SIG-M5 treated with dmso at 0.1 percent for 504 hours (cell line): ENCODE results near the gene TGDS.
A peak's percentile ranks its signal among the peaks of the same experiment; 100 is the strongest.

Experiments used
- DNase-seq: peaks from one replicate; lab custom pipeline; 2025; ENCODE audit not compliant: unreplicated experiment; lab: John Stamatoyannopoulos, UW

The TGDS gene

GRCh38 chr13:94601446-94602431 is 5.8 kb upstream of the TGDS start, which contains the start of gene GPR180:
Gene GPR180 (plus strand): TSS chr13:94601857. CDS start chr13:94601928, 71 bp downstream.
- peak; percentile 100 for DNase-seq

- no peak for DNase-seq
These were observed 3.9 kb upstream of the TGDS start for GRCh38 chr13:94599877-94600276.

GRCh38 chr13:94598281-94598680 is 2.3 kb upstream of the TGDS start:
- no peak for DNase-seq

- no peak for DNase-seq
These were observed 621 bp upstream of the TGDS start for GRCh38 chr13:94596575-94596971.

GRCh38 chr13:94595001-94595949 is 677 bp downstream of the TGDS start:
- DNase-seq: peak; percentile 61

- no peak for DNase-seq
These were observed 5.2 kb downstream of the TGDS start for GRCh38 chr13:94590744-94591143.

GRCh38 chr13:94588541-94588940 is 7.4 kb downstream of the TGDS start:
- DNase-seq: no peak

GRCh38 chr13:94586371-94586770 is 9.6 kb downstream of the TGDS start:
- no peak for DNase-seq

- no peak for DNase-seq
These were observed 10.3 kb downstream of the TGDS start for GRCh38 chr13:94585543-94586101.

GRCh38 chr13:94583926-94584325 is 12.0 kb downstream of the TGDS start:
- no peak for DNase-seq

GRCh38 chr13:94579063-94579462 is 16.9 kb downstream of the TGDS start:
- no peak for DNase-seq

- DNase-seq: no peak
These were observed 26.3 kb downstream of the TGDS start for GRCh38 chr13:94569615-94570014.

- no peak for DNase-seq
These were observed 27.5 kb downstream of the TGDS start for GRCh38 chr13:94568443-94568842.

GRCh38 chr13:94567581-94567980 is 28.4 kb downstream of the TGDS start:
- DNase-seq: no peak

- DNase-seq: no peak
These were observed 34.8 kb downstream of the TGDS start for GRCh38 chr13:94561126-94561525.

- no peak for DNase-seq
These were observed 35.8 kb downstream of the TGDS start for GRCh38 chr13:94560116-94560515.

GRCh38 chr13:94559222-94559795 is 36.6 kb downstream of the TGDS start:
- no peak for DNase-seq

GRCh38 chr13:94558716-94559115 is 37.2 kb downstream of the TGDS start:
- DNase-seq: no peak

GRCh38 chr13:94557684-94558235 is 38.2 kb downstream of the TGDS start:
- no peak for DNase-seq

- no peak for DNase-seq
These were observed 39.3 kb downstream of the TGDS start for GRCh38 chr13:94556621-94557020.

- no peak for DNase-seq
These were observed 39.9 kb downstream of the TGDS start for GRCh38 chr13:94556041-94556440.
